Neural crest cell (in vitro differentiated cells): Measurements from ENCODE around the gene UFM1. TPM values are rescaled to one million over a fixed set of nuclear protein-coding genes. Genes with fewer than 3 reads are reported as not detected.
"Not testable (repeated sequence)": the region's sequence is repeated elsewhere in the genome, so short reads cannot be mapped to it uniquely, and the experiment has no call there.

Source experiments
- DNase-seq: peaks from one replicate; pipeline ENCODE4 v3.0.0; 2021; ENCODE audit warnings: low read depth, mixed read lengths, low spot score
- H3K27ac Mint-ChIP-seq: one replicate; pipeline ENCODE4 v1.8.0; 2021; ENCODE audit warnings: mild to moderate bottlenecking, mixed read lengths; ENCODE audit not compliant: unreplicated experiment
- H3K27me3 Mint-ChIP-seq: 2 replicates; pipeline ENCODE4 v1.8.0; 2021; ENCODE audit warnings: low read depth, mild to moderate bottlenecking, mixed read lengths
- H3K36me3 Mint-ChIP-seq: 2 replicates; pipeline ENCODE4 v1.8.0; 2021; ENCODE audit warnings: low read depth, mild to moderate bottlenecking, mixed read lengths
- H3K4me1 Mint-ChIP-seq: 2 replicates; pipeline ENCODE4 v1.8.0; 2021; ENCODE audit warnings: mixed read lengths
- H3K4me3 Mint-ChIP-seq: one replicate; pipeline ENCODE4 v1.8.0; 2021; ENCODE audit warnings: mild to moderate bottlenecking, mixed read lengths
- H3K9me3 Mint-ChIP-seq: 2 replicates; pipeline ENCODE4 v1.8.0; 2021; ENCODE audit warnings: mixed read lengths
- CTCF ChIP-seq: fragments of 200-600 bp; sonication (generic); conservative IDR thresholded peaks from 2 replicates; pipeline ENCODE4 v1.5.0; 2021; ENCODE audit warnings: antibody characterized with exemption, mild to moderate bottlenecking
- long read RNA-seq: library from polyadenylated mRNA; unstranded; transcript quantifications from one replicate; pipeline ENCODE4 v2.0.0, GENCODE V29; 2020
- total RNA-seq: library from RNA; stranded (reverse); gene quantifications from 2 replicates; pipeline ENCODE4 v1.2.1, GENCODE V29; 2021

Gene UFM1
- total RNA-seq: 35.7 and 36.2 TPM in 2 replicates
- long read RNA-seq, transcript UFM1-201 (6 exons, 3,138 nt): major isoform, 103 of 142 reads
- long read RNA-seq, transcript UFM1-205 (3 exons, 777 nt): minor isoform, 18 of 142 reads
- long read RNA-seq, partial matches to known transcripts: 5 of 142 reads
- long read RNA-seq, other reads (novel, unspliced or antisense): 15 of 142 reads

DNA sequence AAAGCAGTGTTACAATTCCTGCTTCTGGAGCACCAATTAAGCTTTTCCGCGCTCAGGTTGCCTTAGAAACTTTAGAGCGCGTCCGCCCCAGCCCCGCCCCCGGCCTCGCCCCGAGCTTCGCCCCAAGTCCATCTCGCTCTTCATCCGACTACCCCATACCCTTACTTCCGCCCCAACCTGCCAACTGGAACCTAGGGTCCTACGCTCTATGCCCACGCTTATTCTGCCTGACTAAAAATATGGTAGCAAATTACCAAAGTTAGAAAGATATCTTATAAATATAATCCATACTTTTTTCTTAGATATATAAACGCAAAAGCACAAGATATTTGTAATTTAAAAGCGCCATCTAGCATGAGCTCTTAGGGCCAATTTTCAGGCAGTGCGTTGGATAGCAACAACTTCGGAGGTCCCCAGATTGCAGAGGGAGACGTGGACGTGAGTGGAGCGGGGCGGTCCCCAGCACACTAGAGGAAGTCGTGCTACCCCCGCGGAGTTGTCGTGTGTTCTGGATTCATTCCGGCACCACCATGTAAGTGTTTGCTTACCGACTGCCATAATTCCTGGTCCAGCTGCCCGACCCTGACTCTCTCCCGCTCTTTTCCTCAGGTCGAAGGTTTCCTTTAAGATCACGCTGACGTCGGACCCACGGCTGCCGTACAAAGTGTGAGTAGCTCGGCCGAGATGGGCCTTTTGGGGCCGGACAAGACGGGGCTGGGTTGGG, at the start of gene UFM1:
UFM1 (plus strand) TSS at position 462 of the 724 bp plus-strand sequence; CDS start at position 531, 69 bp downstream.
- H3K4me3 Mint-ChIP-seq: peak within 1 kb of the TSS; percentile 97
- TF ChIP-seq CTCF: no peak
- peak within 1 kb of the TSS; percentile 97 for H3K27ac Mint-ChIP-seq
- no peaks in the 10 kb centered on the region for H3K36me3 Mint-ChIP-seq
- H3K9me3 Mint-ChIP-seq: no peaks in the 10 kb centered on the region
- no peaks in the 10 kb centered on the region for H3K27me3 Mint-ChIP-seq
- DNase-seq: peak; percentile 74
- peaks cover 24% of the 10 kb centered on the region for H3K4me1 Mint-ChIP-seq

- Mint-ChIP-seq H3K27ac (no peak overlapping the region), H3K36me3 (no peaks in the 10 kb centered on the region), H3K27me3 (no peaks in the 10 kb centered on the region), H3K4me1 (no peaks in the 10 kb centered on the region), H3K4me3 (no peak overlapping the region), H3K9me3 (no peaks in the 10 kb centered on the region)
- DNase-seq: no peak
- no peak for TF ChIP-seq CTCF
These were observed 48.4 kb upstream of the UFM1 start for GRCh38 chr13:38301236-38301635.

DNA sequence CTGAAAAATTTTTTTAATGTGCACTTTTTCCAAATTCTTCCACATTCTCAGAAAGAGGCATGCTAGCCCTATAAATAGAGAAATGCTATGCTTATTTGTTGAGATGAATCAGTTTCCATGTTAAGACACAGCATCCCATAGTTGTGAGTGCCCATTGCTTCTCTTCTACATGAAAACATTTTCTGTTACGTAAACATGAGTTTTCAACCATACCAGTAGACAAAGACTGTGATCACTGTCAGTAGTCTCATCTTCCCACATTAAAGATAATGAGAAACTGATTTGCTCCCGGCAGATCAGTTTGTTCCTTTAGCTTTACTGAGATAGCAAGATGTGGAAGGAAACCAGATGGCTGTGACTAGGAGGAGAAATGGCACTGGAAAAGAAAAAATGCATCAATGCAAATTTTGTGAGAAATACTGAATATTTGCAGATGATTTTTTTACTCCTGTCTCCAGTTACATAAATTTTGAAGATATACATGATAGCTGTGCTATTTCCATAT, 45.8 kb upstream of the UFM1 start:
- Mint-ChIP-seq H3K27me3 (no peaks in the 10 kb centered on the region), H3K4me1 (no peaks in the 10 kb centered on the region)
- no peak for TF ChIP-seq CTCF

GRCh38 chr13:38308736-38309135, 40.9 kb upstream of the UFM1 start:
- Mint-ChIP-seq H3K27me3 (no peaks in the 10 kb centered on the region), H3K4me1 (no peaks in the 10 kb centered on the region), H3K4me3 (no peak overlapping the region), H3K9me3 (peaks cover 9% of the 10 kb centered on the region), H3K36me3 (no peaks in the 10 kb centered on the region), H3K27ac (no peak overlapping the region)
- DNase-seq: no peak
- no peak for TF ChIP-seq CTCF

More for the DNA sequence above, 45.8 kb upstream of the UFM1 start:
- H3K27ac Mint-ChIP-seq: no peak overlapping the region
- H3K4me3 Mint-ChIP-seq: no peak overlapping the region
- H3K9me3 Mint-ChIP-seq: peaks cover 2% of the 10 kb centered on the region
- no peaks in the 10 kb centered on the region for H3K36me3 Mint-ChIP-seq
- no peak for DNase-seq

- Mint-ChIP-seq H3K9me3 (peaks cover 9% of the 10 kb centered on the region), H3K4me3 (no peak overlapping the region), H3K27ac (no peak overlapping the region), H3K36me3 (no peaks in the 10 kb centered on the region), H3K27me3 (no peaks in the 10 kb centered on the region), H3K4me1 (no peaks in the 10 kb centered on the region)
- TF ChIP-seq CTCF: no peak
- DNase-seq: no peak
These were observed 40.3 kb upstream of the UFM1 start for GRCh38 chr13:38309397-38309796.

- H3K27me3 Mint-ChIP-seq, H3K4me1 Mint-ChIP-seq, DNase-seq, H3K4me3 Mint-ChIP-seq, H3K27ac Mint-ChIP-seq, H3K9me3 Mint-ChIP-seq, H3K36me3 Mint-ChIP-seq: not testable (repeated sequence)
These were observed 38.5 kb upstream of the UFM1 start for GRCh38 chr13:38311175-38311574.
